ENCODE measurements around the gene WDR37.
A peak's percentile ranks its signal among the peaks of the same experiment; 100 is the strongest.
"Not testable (repeated sequence)": the region's sequence is repeated elsewhere in the genome, so short reads cannot be mapped to it uniquely, and the experiment has no call there.

Gene WDR37

DNA sequence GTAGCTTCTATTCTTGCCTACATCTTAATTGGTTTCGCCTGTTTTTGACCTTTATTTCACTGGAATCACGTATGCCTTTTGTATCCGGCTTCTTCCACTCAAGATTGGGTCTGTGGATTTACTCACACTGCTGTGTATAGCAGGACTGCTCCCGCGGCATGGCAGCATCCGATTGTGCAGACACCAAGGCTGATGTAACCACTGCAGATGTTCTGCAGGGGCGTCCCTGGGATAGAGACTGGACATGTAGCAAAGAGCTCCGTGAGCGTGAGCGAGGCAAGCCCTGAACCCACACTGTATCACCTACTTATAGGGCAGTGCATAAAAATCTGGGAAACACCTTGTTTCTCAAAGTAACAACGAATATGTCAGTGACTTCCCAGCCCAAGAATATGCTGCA is 19.1 kb upstream of the WDR37 start:
- no peak overlapping the region for H3K27ac ChIP-seq
- no peak overlapping the region for H3K4me3 ChIP-seq
- H3K36me3 ChIP-seq: peaks cover 52% of the 10 kb centered on the region
- TF ChIP-seq Cebpa-rat (IDR thresholded peaks at IDR 0.05): no peak
- H3K4me2 ChIP-seq: no peak overlapping the region
- no peaks in the 10 kb centered on the region for H3K9me3 ChIP-seq
- no peaks in the 10 kb centered on the region for H3K27me3 ChIP-seq
- H4K20me1 ChIP-seq: peaks cover 18% of the 10 kb centered on the region
- no peak overlapping the region for H3K9ac ChIP-seq
- peaks cover 77% of the 10 kb centered on the region for H3K4me1 ChIP-seq

DNA sequence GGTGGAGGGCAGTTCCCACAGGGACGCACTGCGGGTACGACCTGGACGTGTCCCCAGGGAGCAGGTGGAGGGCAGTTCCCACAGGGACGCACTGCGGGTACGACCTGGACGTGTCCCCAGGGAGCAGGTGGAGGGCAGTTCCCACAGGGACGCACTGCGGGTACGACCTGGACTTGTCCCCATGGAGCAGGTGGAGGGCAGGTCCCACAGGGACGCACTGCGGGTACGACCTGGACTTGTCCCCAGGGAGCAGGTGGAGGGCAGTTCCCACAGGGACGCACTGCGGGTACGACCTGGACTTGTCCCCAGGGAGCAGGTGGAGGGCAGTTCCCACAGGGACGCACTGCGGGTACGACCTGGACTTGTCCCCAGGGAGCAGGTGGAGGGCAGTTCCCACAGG is 17.4 kb upstream of the WDR37 start:
- not testable (repeated sequence) for H3K9me3 ChIP-seq, H3K4me3 ChIP-seq, H3K9ac ChIP-seq, H3K27ac ChIP-seq, H3K27me3 ChIP-seq
- Histone ChIP-seq H4K20me1 (peaks cover 18% of the 10 kb centered on the region), H3K4me1 (peaks cover 74% of the 10 kb centered on the region), H3K4me2 (peak overlapping the region; percentile 50), H3K36me3 (peaks cover 57% of the 10 kb centered on the region)

DNA sequence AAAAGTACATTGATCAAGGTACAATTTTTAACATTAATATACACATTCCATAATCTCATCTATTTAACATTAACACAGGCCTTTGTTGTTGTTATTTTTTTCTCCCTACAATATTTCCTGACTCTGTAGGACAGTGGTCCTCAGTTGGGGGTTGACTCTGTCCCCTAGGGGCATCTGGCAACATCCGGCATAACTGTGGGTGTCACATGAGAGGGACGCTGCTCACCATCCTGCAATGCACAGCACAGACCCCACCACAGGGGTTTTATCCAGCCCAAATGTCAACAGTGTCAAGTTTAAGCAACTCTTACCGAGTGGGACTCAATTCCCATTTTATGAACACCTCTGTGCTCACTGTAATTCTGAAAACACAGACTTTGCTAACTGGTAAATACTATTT is 16.1 kb upstream of the WDR37 start:
- Histone ChIP-seq H3K4me3 (peak overlapping the region; percentile 45; the same call in 1 of the 2 replicates), H3K9ac (peak overlapping the region; percentile 59), H3K27me3 (no peaks in the 10 kb centered on the region), H3K4me2 (peak overlapping the region; percentile 81), H4K20me1 (peaks cover 21% of the 10 kb centered on the region), H3K9me3 (no peaks in the 10 kb centered on the region), H3K27ac (peak overlapping the region; percentile 40), H3K36me3 (peaks cover 57% of the 10 kb centered on the region), H3K4me1 (peaks cover 85% of the 10 kb centered on the region)
- no peak for TF ChIP-seq Cebpa-rat (IDR thresholded peaks at IDR 0.05)

DNA sequence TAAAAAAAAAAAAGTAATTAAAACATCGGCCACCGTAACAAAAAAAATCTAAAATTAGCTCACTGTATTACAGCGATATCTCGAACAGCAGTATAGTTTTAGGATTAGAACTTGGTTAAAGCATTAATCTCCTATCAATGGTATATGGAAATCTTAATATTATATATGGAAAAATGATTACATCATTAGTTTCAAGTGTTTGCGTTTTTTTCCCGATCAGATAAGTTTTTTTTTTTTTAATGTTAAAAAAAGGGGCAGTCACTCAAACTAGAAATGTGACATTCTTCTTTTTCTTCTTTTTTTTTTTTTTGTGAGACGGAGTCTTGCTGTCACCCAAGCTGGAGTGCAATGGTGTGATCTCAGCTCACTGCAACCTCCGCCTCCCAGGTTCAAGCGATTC is 14.7 kb upstream of the WDR37 start:
- H3K9me3 ChIP-seq: no peaks in the 10 kb centered on the region
- peaks cover 54% of the 10 kb centered on the region for H3K36me3 ChIP-seq
- H3K9ac ChIP-seq: no peak overlapping the region
- H3K27ac ChIP-seq: peak overlapping the region; percentile 40; the same call in 1 of the 2 replicates
- TF ChIP-seq Cebpa-rat (IDR thresholded peaks at IDR 0.05): no peak
- H3K27me3 ChIP-seq: no peaks in the 10 kb centered on the region
- H3K4me1 ChIP-seq: peaks cover 87% of the 10 kb centered on the region
- H3K4me3 ChIP-seq: no peak overlapping the region
- peak overlapping the region; percentile 93 for H3K4me2 ChIP-seq
- peaks cover 34% of the 10 kb centered on the region for H4K20me1 ChIP-seq

DNA sequence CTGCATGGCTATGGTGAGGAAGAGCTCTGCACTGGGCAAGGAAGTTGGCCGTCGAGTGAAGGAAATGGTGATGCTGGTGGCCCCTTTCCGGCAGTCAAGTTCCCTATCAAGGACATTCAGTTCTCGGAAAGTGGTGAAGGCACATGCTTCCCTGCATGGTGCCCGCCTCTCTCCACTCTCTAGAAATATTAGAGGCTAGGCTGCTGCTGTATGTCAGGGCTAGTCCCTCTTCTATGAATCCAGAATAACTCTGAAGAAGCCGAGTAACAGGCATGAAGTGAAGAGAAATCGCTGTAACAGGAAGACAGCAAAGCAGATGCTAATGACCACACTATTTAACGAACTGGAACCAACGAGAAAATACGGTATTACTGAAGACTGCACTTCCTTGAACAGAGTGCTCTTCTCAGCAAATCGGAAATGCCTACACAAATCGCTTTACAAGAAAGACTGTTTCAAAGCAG is 12.6 kb upstream of the WDR37 start:
- H3K27ac ChIP-seq: peak overlapping the region; percentile 90
- H3K4me3 ChIP-seq: peak overlapping the region; percentile 60
- H3K36me3 ChIP-seq: peaks cover 35% of the 10 kb centered on the region
- H3K27me3 ChIP-seq: no peaks in the 10 kb centered on the region
- H3K9ac ChIP-seq: peak overlapping the region; percentile 77
- peaks cover 47% of the 10 kb centered on the region for H4K20me1 ChIP-seq
- H3K9me3 ChIP-seq: no peaks in the 10 kb centered on the region
- H3K4me1 ChIP-seq: peaks cover 81% of the 10 kb centered on the region
- TF ChIP-seq Cebpa-rat (IDR thresholded peaks at IDR 0.05): no peak
- peak overlapping the region; percentile 93 for H3K4me2 ChIP-seq

DNA sequence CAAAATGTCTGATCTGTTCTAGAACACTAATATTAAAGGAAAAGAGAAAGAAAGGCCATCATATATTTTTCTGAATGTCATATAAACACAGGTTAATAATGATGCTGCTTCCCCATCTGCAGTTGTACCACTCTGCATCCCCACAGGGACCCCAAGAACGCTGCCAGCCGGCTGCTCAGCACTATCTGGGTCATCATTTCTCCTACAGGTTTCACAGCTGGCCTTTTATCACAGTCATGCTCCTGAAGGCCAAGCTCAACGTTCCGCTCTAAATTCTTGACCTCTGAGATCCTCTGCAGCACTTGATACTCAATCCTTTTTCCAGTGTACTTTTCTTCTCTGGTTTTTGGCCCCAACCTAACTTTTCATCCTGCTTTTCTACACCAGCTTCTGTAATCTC is 12.0 kb upstream of the WDR37 start:
- Histone ChIP-seq H3K9me3 (no peaks in the 10 kb centered on the region), H3K4me1 (peaks cover 75% of the 10 kb centered on the region), H3K27ac (peak overlapping the region; percentile 90), H3K27me3 (no peaks in the 10 kb centered on the region), H3K9ac (peak overlapping the region; percentile 77), H3K36me3 (peaks cover 30% of the 10 kb centered on the region), H3K4me2 (peak overlapping the region; percentile 93), H4K20me1 (peaks cover 44% of the 10 kb centered on the region), H3K4me3 (peak overlapping the region; percentile 60)
- no peak for TF ChIP-seq Cebpa-rat (IDR thresholded peaks at IDR 0.05)

DNA sequence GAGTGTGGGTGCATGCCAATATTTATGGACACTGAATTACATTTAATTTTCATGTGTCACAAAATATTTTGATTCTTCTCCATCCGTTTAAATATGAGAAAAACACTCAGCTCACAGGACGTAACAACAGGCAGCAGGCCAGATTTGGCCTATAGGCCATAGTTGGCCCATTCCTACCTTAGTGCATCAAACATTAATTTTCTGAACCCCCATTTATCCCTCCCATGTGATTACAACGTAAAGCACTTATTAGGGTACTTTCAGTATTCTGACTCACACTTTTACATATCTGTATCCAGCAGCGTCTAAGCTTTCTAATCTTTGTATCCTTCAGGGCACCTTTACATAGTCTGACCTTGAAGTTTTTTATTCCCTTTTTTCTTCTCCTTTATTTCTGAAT is 11.2 kb upstream of the WDR37 start:
- Histone ChIP-seq H4K20me1 (peaks cover 42% of the 10 kb centered on the region), H3K27me3 (no peaks in the 10 kb centered on the region), H3K4me1 (peaks cover 67% of the 10 kb centered on the region), H3K4me2 (peak overlapping the region; percentile 93), H3K9ac (peak overlapping the region; percentile 77), H3K9me3 (no peaks in the 10 kb centered on the region), H3K36me3 (peaks cover 25% of the 10 kb centered on the region), H3K27ac (peak overlapping the region; percentile 90), H3K4me3 (peak overlapping the region; percentile 60)
- no peak for TF ChIP-seq Cebpa-rat (IDR thresholded peaks at IDR 0.05)

DNA sequence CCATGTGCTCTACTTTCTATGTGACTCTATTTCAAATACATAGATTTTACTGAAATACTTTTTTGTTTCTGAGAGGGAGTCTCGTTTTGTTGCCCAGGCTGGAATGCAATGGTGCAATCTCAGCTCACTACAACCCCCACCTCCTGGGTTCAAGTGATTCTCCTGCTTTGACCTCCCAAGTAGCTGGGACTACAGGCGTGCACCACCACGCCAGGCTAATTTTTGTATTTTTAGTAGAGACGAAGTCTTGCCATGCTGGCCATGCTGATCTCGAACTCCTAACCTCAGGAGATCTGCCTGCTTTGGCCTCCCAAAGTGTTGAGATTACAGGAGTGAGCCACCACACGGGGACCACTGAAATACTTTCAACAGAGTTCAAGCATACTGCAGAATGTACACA is 10.8 kb upstream of the WDR37 start:
- H3K4me2 ChIP-seq: peak overlapping the region; percentile 93
- TF ChIP-seq Cebpa-rat (IDR thresholded peaks at IDR 0.05): no peak
- H3K9me3 ChIP-seq: no peaks in the 10 kb centered on the region
- H3K27ac ChIP-seq: peak overlapping the region; percentile 90
- H3K9ac ChIP-seq: peak overlapping the region; percentile 77
- peaks cover 21% of the 10 kb centered on the region for H3K36me3 ChIP-seq
- peak overlapping the region; percentile 60 for H3K4me3 ChIP-seq
- peaks cover 67% of the 10 kb centered on the region for H3K4me1 ChIP-seq
- no peaks in the 10 kb centered on the region for H3K27me3 ChIP-seq
- peaks cover 42% of the 10 kb centered on the region for H4K20me1 ChIP-seq

DNA sequence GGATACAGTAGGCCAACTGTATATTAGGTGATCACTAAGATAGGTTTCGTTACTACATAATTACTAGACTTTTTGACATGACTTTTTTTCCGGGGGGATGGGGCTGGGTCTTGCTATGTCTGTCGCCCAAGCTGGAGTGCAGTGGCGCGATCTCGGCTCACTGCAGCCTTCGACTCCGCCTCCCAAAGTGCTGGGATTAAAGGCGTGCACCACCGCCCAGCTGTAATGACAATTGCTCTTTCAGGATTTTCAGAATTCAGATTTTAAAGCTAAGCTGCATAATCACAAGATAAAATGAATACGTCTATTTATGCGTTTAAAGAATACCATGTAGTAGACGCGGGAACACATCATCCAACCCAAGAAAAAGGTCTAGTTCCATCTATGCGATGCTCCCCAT is 8.2 kb upstream of the WDR37 start:
- Histone ChIP-seq H3K4me3 (peak overlapping the region; percentile 91), H3K27ac (peak overlapping the region; percentile 95), H3K9ac (peak overlapping the region; percentile 96), H3K4me1 (peaks cover 67% of the 10 kb centered on the region), H3K4me2 (peak overlapping the region; percentile 87), H3K36me3 (peaks cover 23% of the 10 kb centered on the region), H4K20me1 (peaks cover 63% of the 10 kb centered on the region), H3K9me3 (no peaks in the 10 kb centered on the region), H3K27me3 (no peaks in the 10 kb centered on the region)
- TF ChIP-seq Cebpa-rat (IDR thresholded peaks at IDR 0.05): no peak

DNA sequence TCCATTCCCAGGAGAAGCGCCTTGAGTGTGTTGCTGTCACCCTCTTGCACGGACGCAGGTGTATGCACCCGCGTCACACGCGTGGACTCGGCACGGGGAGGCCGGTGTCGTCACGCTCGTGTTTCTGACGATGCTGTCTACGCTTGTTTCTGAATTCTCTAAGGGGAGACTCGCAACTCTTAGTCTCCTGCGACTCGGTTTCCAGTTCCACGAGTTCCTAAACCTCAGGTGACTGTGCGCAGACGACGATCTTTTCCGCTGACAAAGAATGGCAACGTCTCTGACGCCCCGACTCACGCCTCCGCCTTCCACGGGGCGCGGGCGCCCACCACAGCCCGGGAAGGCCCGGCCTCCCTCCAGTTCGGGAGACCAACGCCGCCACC is 7.8 kb upstream of the WDR37 start:
- Histone ChIP-seq H3K4me1 (peaks cover 65% of the 10 kb centered on the region), H3K36me3 (peaks cover 27% of the 10 kb centered on the region), H3K27me3 (no peaks in the 10 kb centered on the region), H3K4me3 (peak overlapping the region; percentile 91), H3K9me3 (no peaks in the 10 kb centered on the region), H3K4me2 (peak overlapping the region; percentile 87), H4K20me1 (peaks cover 67% of the 10 kb centered on the region), H3K9ac (peak overlapping the region; percentile 96), H3K27ac (peak overlapping the region; percentile 95)
- TF ChIP-seq Cebpa-rat (IDR thresholded peaks at IDR 0.05): no peak

Measured in BLaER1 (cell line).